ENCODE data around the gene CCL17.

DNA sequence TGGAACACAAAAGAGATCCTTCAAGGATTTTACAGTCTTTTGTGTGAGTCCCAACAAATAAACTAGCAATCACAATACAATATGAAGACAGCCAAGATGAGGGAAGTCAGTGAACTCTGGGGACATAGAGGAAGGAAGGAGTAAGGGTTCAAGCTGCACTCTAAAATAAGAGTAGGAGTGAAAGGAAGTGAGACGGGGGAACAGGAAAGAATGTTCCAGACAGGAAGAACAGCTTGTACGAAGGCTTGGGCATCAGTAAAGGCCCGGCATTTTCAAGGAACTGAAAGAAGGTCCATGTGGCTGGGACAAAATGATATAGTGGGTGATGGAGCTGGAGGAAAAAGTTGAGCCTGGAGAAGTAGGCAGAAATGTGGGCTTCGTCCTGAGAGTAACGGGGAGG lies 4.5 kb downstream of the CCL17 start:
- TF ChIP-seq EED (IDR thresholded peaks at IDR 0.05; ENCODE audit: low read depth) (no peak), BHLHE40 (IDR thresholded peaks at IDR 0.05; ENCODE audit: borderline replicate concordance in 1 of 2, low read depth in 2 of 2, low read length in 1 of 2) (no peak), TCF3 (IDR thresholded peaks at IDR 0.05; ENCODE audit: borderline replicate concordance, insufficient read depth, low read depth, low read length) (no peak), POLR2A (IDR thresholded peaks at IDR 0.05; ENCODE audit: low read depth, low read length) (no peak), EZH2 (IDR thresholded peaks at IDR 0.05; ENCODE audit: borderline replicate concordance, control insufficient read depth, low read depth, low read length) (no peak), SRF (IDR thresholded peaks at IDR 0.05; ENCODE audit: low read depth in 2 of 2, low read length in 2 of 2) (no peak), SPI1 (IDR thresholded peaks at IDR 0.05; ENCODE audit: borderline replicate concordance, insufficient read depth, low read depth, low read length) (no peak), SIN3A (IDR thresholded peaks at IDR 0.05; ENCODE audit: low read depth, low read length) (no peak), NFYA (IDR thresholded peaks at IDR 0.05; ENCODE audit: borderline replicate concordance, low read depth, low read length) (no peak), CREB1 (IDR thresholded peaks at IDR 0.05; ENCODE audit: low read depth) (no peak), NBN (IDR thresholded peaks at IDR 0.05) (no peak), CREM (IDR thresholded peaks at IDR 0.05; ENCODE audit: low read depth) (no peak)
- TF ChIP-seq, protein P1, sequence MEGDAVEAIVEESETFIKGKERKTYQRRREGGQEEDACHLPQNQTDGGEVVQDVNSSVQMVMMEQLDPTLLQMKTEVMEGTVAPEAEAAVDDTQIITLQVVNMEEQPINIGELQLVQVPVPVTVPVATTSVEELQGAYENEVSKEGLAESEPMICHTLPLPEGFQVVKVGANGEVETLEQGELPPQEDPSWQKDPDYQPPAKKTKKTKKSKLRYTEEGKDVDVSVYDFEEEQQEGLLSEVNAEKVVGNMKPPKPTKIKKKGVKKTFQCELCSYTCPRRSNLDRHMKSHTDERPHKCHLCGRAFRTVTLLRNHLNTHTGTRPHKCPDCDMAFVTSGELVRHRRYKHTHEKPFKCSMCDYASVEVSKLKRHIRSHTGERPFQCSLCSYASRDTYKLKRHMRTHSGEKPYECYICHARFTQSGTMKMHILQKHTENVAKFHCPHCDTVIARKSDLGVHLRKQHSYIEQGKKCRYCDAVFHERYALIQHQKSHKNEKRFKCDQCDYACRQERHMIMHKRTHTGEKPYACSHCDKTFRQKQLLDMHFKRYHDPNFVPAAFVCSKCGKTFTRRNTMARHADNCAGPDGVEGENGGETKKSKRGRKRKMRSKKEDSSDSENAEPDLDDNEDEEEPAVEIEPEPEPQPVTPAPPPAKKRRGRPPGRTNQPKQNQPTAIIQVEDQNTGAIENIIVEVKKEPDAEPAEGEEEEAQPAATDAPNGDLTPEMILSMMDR (IDR thresholded peaks at IDR 0.05 in 2 of 3, conservative IDR thresholded peaks at IDR 0.05 in 1 of 3; ENCODE audit: control insufficient read depth in 2 of 3, extremely low read depth in 1 of 3, insufficient read depth in 1 of 3, low read depth in 3 of 3, low read length in 3 of 3) = no peak
